Omental fat pad (tissue), 4 donors: ENCODE data around the gene ADGRL1. TPM values are rescaled to one million over a fixed set of nuclear protein-coding genes. Genes with fewer than 3 reads are reported as not detected.

Experiments used
- ATAC-seq: fragments of 150-250 bp; one replicate; pipeline ENCODE4 v1.9.1; 2016; ENCODE audit warnings: mild to moderate bottlenecking, moderate library complexity; ENCODE audit not compliant: low FRiP score
- DNase-seq: peaks from one replicate; pipeline ENCODE4 v3.0.0-alpha.2; 2019; ENCODE audit warnings: low spot score
- total RNA-seq, 4 donors: library from RNA; depleted of rRNA; stranded (reverse); fragments of >200 nt; gene quantifications; one replicate each; pipeline ENCODE4 v1.1.0, GENCODE V29; 2016
- TF ChIP-seq, protein P1 (sequence below), 3 donors: fragments of 450-650 bp; IDR thresholded peaks; one replicate each; pipeline ENCODE4 v1.5.1; 2016 to 2017; ENCODE audit warnings: antibody characterized with exemption in 3 of 3, mild to moderate bottlenecking in 3 of 3, moderate library complexity in 2 of 3

ADGRL1 gene
- total RNA-seq, 4 donors from 2014 or later, result 7.7 to 18.0 (median 13.9) TPM

DNA sequence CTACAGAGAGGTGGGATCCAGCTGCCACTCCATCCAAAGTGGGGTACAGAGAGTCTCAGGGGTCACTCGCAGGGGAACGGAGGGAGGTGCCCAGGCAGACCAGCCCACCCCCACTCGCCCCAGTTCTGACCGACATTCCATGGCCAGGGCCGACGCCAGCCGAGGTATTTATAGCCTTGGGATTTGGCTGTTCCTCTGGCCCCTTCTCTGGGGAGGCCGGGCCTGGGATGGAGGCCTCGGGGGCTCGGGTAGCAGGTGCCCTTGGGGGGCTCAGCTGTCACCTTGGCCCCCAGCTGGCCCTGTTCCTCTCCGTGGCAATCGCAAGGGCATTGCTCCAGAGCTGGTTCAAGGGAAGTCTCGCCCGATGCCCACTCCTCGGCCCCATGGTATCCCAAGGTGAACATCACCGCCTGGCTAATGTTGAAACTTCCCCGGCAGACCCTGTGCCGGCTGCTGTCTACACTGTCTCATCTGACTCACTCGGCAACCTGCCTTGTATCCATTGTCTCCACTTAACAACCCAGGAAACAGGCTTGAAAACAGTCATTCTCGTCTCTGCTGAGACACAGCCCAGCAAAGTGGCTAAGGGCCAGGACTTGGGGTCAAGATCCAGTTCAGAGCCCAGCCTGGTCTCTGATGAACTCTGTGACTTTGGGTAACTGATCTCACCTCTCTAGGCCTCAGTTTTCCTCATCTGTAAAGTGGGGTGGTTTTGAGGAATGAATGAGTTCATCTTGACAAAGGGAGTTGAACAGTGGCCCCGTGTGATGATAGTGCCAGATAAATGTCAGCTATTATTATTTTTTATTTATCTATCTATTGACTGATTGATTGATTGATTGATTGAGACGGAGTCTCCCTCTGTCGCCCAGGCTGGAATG, 98.1 kb downstream of the ADGRL1 start:
- no peak for ATAC-seq
- TF ChIP-seq, protein P1, sequence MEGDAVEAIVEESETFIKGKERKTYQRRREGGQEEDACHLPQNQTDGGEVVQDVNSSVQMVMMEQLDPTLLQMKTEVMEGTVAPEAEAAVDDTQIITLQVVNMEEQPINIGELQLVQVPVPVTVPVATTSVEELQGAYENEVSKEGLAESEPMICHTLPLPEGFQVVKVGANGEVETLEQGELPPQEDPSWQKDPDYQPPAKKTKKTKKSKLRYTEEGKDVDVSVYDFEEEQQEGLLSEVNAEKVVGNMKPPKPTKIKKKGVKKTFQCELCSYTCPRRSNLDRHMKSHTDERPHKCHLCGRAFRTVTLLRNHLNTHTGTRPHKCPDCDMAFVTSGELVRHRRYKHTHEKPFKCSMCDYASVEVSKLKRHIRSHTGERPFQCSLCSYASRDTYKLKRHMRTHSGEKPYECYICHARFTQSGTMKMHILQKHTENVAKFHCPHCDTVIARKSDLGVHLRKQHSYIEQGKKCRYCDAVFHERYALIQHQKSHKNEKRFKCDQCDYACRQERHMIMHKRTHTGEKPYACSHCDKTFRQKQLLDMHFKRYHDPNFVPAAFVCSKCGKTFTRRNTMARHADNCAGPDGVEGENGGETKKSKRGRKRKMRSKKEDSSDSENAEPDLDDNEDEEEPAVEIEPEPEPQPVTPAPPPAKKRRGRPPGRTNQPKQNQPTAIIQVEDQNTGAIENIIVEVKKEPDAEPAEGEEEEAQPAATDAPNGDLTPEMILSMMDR (IDR thresholded peaks at IDR 0.05), result no peak

DNA sequence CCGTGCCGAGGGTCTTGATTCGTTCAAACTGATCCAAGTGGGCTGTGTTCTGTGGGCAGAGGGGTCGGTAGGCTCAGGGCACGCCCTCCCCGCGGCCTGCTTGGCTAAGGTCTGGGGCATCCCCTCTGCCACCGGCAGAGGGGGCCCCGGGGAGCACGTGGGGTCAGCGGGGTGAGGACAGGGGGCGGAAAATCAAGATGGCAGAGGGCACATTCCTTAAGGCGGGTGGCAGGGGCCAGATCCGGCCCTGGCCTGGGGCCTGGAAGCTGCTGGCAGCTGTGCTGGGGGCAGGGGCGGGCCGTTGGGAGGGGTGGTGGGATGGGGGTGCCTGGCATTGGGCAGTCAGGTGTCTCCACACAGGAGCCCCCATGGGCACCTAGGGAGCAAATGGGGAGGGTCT, 99.1 kb downstream of the ADGRL1 start:
- DNase-seq (no peak), ATAC-seq (no peak)
- TF ChIP-seq, protein P1 (IDR thresholded peaks at IDR 0.05), result no peak

More for the DNA sequence above, 98.1 kb downstream of the ADGRL1 start:
- no peak for DNase-seq

DNA sequence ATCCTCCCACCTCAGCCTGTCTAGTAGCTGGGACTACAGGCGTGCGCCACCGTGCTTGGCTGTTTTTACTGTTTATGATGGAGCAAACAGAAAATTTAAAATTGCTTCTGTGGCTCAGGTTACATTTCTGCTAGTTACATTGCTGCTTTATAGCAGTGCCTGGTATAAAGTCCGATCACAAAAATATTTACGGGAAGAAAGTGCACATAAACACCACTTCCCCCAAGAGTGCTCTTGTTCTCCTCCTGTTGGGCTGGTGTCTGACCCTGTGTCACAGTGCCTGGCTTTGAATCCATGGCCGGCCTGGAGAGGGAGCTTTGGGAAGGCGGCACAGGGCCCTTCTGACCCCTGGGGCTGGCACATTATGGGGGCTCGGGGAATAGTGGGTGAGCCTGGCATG, 100.3 kb downstream of the ADGRL1 start:
- TF ChIP-seq, protein P1 (IDR thresholded peaks at IDR 0.05), result no peak
- no peak for DNase-seq
- ATAC-seq, result no peak

DNA sequence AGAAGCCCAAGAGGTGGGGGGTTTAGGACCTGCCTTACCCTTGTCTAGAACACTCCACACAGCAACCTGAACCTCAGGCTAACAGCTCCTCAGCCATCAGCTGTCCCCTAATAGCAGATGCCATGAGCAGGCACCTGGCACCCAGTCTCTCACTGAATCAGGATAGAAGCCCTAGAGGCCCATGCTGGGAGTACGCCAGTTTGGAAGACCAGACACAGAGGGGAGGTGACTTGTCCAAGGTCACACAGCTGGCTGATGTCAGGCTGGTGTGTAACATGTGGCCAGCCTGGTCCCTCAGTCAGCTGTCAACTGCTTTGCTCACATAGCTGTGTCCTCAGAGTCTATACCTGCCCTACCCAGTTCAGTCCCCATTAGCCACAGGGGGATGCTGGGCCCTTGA, 102.7 kb downstream of the ADGRL1 start:
- TF ChIP-seq, protein P1 (IDR thresholded peaks at IDR 0.05), result no peak
- DNase-seq (no peak), ATAC-seq (no peak)

DNA sequence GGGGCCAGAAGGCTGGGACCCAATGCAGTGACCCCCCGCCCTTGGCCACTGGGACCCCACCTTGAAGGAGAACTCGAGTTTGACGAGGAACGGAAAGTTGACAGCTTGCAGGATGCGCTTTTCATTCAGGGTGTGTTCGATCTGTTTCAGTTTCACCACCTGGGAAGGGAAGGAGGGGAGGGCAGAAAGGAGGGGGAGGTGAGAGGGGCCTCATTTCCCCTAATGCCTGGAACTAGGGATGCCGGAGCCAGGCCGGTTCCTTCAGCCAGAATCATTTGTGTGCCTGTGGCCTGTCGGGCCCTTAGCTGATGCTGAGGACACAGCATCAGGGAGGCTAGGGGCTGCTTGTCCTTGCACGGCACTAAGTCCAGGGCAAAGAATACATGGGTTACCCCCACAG, 103.2 kb downstream of the ADGRL1 start:
- DNase-seq (no peak), ATAC-seq (no peak)
- TF ChIP-seq, protein P1 (IDR thresholded peaks at IDR 0.05), result no peak

DNA sequence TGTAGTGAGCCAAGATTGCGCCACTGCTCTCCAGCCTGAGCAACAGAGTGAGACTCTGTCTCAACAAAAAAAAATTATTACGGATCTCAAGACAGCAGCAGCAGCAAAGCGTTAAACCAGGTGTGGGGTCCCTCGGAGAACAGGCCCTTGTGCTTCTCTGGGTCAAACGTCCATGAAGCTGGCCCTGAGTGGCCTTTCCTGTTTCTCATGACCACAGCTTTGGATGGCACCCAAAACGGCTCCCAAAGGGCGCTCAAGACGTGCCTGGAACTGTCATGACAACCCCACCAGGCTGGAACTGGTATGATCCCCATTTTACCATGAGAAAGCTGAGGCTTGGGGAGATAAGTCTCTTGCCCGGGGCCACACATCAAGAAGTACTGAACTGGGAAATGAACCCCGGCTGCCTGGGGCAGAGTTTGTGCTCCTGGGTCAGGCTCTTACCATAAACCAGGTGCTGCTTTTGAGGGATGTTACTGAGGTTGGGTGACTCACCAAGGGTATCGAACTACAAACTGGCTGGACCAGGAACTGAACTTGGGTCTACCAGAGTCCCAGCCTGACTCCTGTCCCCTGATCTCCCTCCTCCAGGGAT, 103.8 kb downstream of the ADGRL1 start:
- no peak for ATAC-seq
- DNase-seq, result no peak
- TF ChIP-seq, protein P1 (IDR thresholded peaks at IDR 0.05), result no peak
